CD8-positive, alpha-beta memory T cell (primary cell): ENCODE data around the gene LYST. TPM values are rescaled to one million over a fixed set of nuclear protein-coding genes. Genes with fewer than 3 reads are reported as not detected.
"Not testable (repeated sequence)": the region's sequence is repeated elsewhere in the genome, so short reads cannot be mapped to it uniquely, and the experiment has no call there.

Experiments used
- CTCF ChIA-PET: fragments of 350-600 bp; sonication (Branson Sonifier 250); formaldehyde crosslinking; loops from one replicate; lab custom pipeline; 2021; ENCODE audit warnings: antibody characterized with exemption; lab: Charles Lee
- POLR2A ChIA-PET: fragments of 350-600 bp; sonication (Branson Sonifier 250); formaldehyde crosslinking; loops from one replicate; lab custom pipeline; 2021; ENCODE audit warnings: antibody characterized with exemption; lab: Charles Lee
- DNase-seq, 5 donors: peaks; one replicate each; pipeline versions ENCODE4 v3.0.0 to v3.0.0-alpha.2; 2020 to 2022; ENCODE audit warnings: mixed read lengths in 1 of 5
- H3K27ac ChIP-seq: one replicate; pipeline ENCODE4 v1.7.0; 2013; ENCODE audit warnings: low read depth, mild to moderate bottlenecking, low read length, moderate library complexity
- H3K27me3 ChIP-seq: 2 replicates; pipeline ENCODE4 v1.7.0; 2013; ENCODE audit warnings: low read length, mild to moderate bottlenecking; ENCODE audit not compliant: insufficient read depth, poor library complexity, severe bottlenecking
- H3K36me3 ChIP-seq: 2 replicates; pipeline ENCODE4 v1.7.0; 2013; ENCODE audit warnings: mild to moderate bottlenecking, low read length, moderate library complexity; ENCODE audit not compliant: insufficient read depth
- H3K4me1 ChIP-seq: 2 replicates; pipeline ENCODE4 v1.7.0; 2013; ENCODE audit warnings: mild to moderate bottlenecking, low read length, moderate library complexity; ENCODE audit not compliant: insufficient read depth
- H3K4me3 ChIP-seq: 2 replicates; pipeline ENCODE4 v1.7.0; 2013; ENCODE audit warnings: mild to moderate bottlenecking, low read length
- H3K9me3 ChIP-seq: 2 replicates; pipeline ENCODE4 v1.7.0; 2013; ENCODE audit warnings: mild to moderate bottlenecking, low read length
- H3K27ac Mint-ChIP-seq, 8 donors: one replicate each; pipeline ENCODE4 v1.8.0; 2020 to 2021; ENCODE audit warnings: mixed read lengths in 8 of 8, mild to moderate bottlenecking in 6 of 8, inconsistent platforms in 3 of 8, moderate library complexity in 3 of 8
- H3K27me3 Mint-ChIP-seq, 2 donors: one replicate each; pipeline ENCODE4 v1.8.0; 2020 to 2021; ENCODE audit warnings: mixed read lengths in 2 of 2, mild to moderate bottlenecking in 1 of 2, moderate library complexity in 1 of 2
- H3K36me3 Mint-ChIP-seq, 3 donors: one replicate each; pipeline ENCODE4 v1.8.0; 2020 to 2021; ENCODE audit warnings: mixed read lengths in 3 of 3, inconsistent platforms in 1 of 3, mild to moderate bottlenecking in 1 of 3
- H3K4me1 Mint-ChIP-seq, 3 donors: one replicate each; pipeline ENCODE4 v1.8.0; 2020 to 2021; ENCODE audit warnings: mixed read lengths in 3 of 3, inconsistent platforms in 1 of 3, mild to moderate bottlenecking in 1 of 3
- H3K4me3 Mint-ChIP-seq, 7 donors: one replicate each; pipeline ENCODE4 v1.8.0; 2020 to 2021; ENCODE audit warnings: mixed read lengths in 7 of 7, mild to moderate bottlenecking in 6 of 7, moderate library complexity in 4 of 7, inconsistent platforms in 2 of 7
- H3K9me3 Mint-ChIP-seq, 5 donors: one replicate each; pipeline ENCODE4 v1.8.0; 2020 to 2022; ENCODE audit warnings: mixed read lengths in 5 of 5, mild to moderate bottlenecking in 3 of 5, moderate library complexity in 2 of 5, inconsistent platforms in 1 of 5
- polyA plus RNA-seq: library from polyadenylated mRNA; unstranded; fragments of 300-500 nt; fragmentation: Illumina TruSeq; gene quantifications from one replicate; pipeline ENCODE4 v1.2.3, GENCODE V29; 2021
- total RNA-seq, 2 experiments: library from RNA; stranded (reverse); gene quantifications; one replicate each; pipeline ENCODE4 v1.2.3, GENCODE V29; 2021

Gene LYST
- total and polyA plus RNA-seq, 3 experiments from 2014 or later, result 24.1 to 79.9 (median 76.9) TPM

GRCh38 chr1:235855811-235856429, 10.8 kb downstream of the LYST start:
- H3K4me1 Mint-ChIP-seq, result peaks cover 47 to 57% (median 48%) of the 10 kb centered on the region in 3 donors

GRCh38 chr1:235854347-235854746, 12.4 kb downstream of the LYST start:
- Histone ChIP-seq H3K4me1 (peaks cover 37% of the 10 kb centered on the region), H3K27me3 (no peaks in the 10 kb centered on the region), H3K9me3 (no peaks in the 10 kb centered on the region), H3K36me3 (no peaks in the 10 kb centered on the region), H3K4me3 (no peak overlapping the region), H3K27ac (no peak overlapping the region)
- no peak for DNase-seq
- ChIA-PET POLR2A (interaction anchor here (1.9 kb wide), 1 partner anchor 12 kb away, joined by 4 read pairs; the partner anchor contains the start of gene LYST), CTCF (interaction anchor here (1.7 kb wide), 1 partner anchor 117 kb away, joined by 6 read pairs; no protein-coding TSS in a partner anchor)
- Mint-ChIP-seq H3K4me3 (peak overlapping the region in 4 of 7 donors; percentile 13 to 63 (median 40)), H3K4me1 (peaks cover 63 to 73% (median 64%) of the 10 kb centered on the region in 3 donors), H3K27ac (peak overlapping the region in 5 of 8 donors; percentile 0 to 76 (median 15)), H3K9me3 (no peaks in the 10 kb centered on the region), H3K36me3 (peaks cover 0 to 7% (median 1%) of the 10 kb centered on the region in 3 donors), H3K27me3 (no peaks in the 10 kb centered on the region)

More at GRCh38 chr1:235855811-235856429, 10.8 kb downstream of the LYST start:
- Histone ChIP-seq H3K27me3 (no peaks in the 10 kb centered on the region), H3K4me1 (peaks cover 43% of the 10 kb centered on the region), H3K36me3 (no peaks in the 10 kb centered on the region), H3K9me3 (no peaks in the 10 kb centered on the region), H3K27ac (no peak overlapping the region), H3K4me3 (no peak overlapping the region)
- ChIA-PET CTCF (interaction anchor here (1.0 to 1.4 kb wide), 2 partner anchors 32 to 116 kb away, joined by 3 to 7 read pairs; no protein-coding TSS in a partner anchor), POLR2A (no interaction called here)
- peak overlapping the region in 6 of 8 donors; percentile 35 to 83 (median 66) for H3K27ac Mint-ChIP-seq
- no peak for DNase-seq
- H3K9me3 Mint-ChIP-seq, result no peaks in the 10 kb centered on the region
- peaks cover 0 to 4% (median 1%) of the 10 kb centered on the region in 3 donors for H3K36me3 Mint-ChIP-seq
- H3K4me3 Mint-ChIP-seq, result peak overlapping the region; percentile 18 to 75 (median 52)
- no peaks in the 10 kb centered on the region for H3K27me3 Mint-ChIP-seq

DNA sequence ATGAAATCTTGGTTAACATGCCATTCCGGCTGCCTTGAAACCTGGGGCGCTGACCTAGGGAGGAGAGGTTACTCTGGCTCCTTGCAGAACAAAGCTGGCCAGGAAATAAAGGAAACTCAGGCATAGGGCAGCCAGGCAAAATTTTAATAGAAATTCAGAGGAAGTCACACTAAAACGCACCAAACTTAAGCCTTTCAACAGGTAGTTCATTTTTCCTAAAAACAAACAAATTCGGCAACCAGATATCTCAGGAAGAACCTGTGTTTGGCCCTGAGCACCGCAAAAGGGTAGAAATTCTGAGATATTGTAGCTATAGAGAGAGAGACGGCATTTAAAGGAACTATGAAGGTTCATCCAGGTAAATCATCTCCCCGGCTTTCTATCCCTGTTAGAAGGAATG, 13.1 kb downstream of the LYST start:
- peak overlapping the region in 6 of 8 donors; percentile 0 to 76 (median 19) for H3K27ac Mint-ChIP-seq
- peaks cover 37% of the 10 kb centered on the region for H3K4me1 ChIP-seq

GRCh38 chr1:235852887-235853286, 13.8 kb downstream of the LYST start:
- no peaks in the 10 kb centered on the region for H3K27me3 Mint-ChIP-seq
- no peaks in the 10 kb centered on the region for H3K36me3 ChIP-seq
- H3K4me1 Mint-ChIP-seq, result peaks cover 77 to 85% (median 78%) of the 10 kb centered on the region in 3 donors
- DNase-seq, result no peak
- H3K9me3 ChIP-seq, result no peaks in the 10 kb centered on the region
- no peak overlapping the region for H3K27ac ChIP-seq
- no peaks in the 10 kb centered on the region for H3K9me3 Mint-ChIP-seq
- ChIA-PET CTCF (interaction anchor here (0.7 to 1.7 kb wide), 2 partner anchors 12 to 119 kb away, joined by 3 to 6 read pairs; no protein-coding TSS in a partner anchor), POLR2A (interaction anchor here (1.9 kb wide), 1 partner anchor 14 kb away, joined by 4 read pairs; the partner anchor contains the start of gene LYST)
- H3K27ac Mint-ChIP-seq, result peak overlapping the region in 2 of 8 donors; percentile 2 to 43
- peak overlapping the region in 1 of 7 donors; percentile 4 for H3K4me3 Mint-ChIP-seq
- peaks cover 0 to 7% (median 1%) of the 10 kb centered on the region in 3 donors for H3K36me3 Mint-ChIP-seq
- no peaks in the 10 kb centered on the region for H3K27me3 ChIP-seq
- H3K4me3 ChIP-seq, result no peak overlapping the region
- H3K4me1 ChIP-seq, result peaks cover 38% of the 10 kb centered on the region

More for the DNA sequence above, 13.1 kb downstream of the LYST start:
- Mint-ChIP-seq H3K4me3 (peak overlapping the region in 3 of 7 donors; percentile 23 to 63 (median 30)), H3K4me1 (peaks cover 70 to 80% (median 71%) of the 10 kb centered on the region in 3 donors), H3K36me3 (peaks cover 0 to 7% (median 1%) of the 10 kb centered on the region in 3 donors), H3K9me3 (no peaks in the 10 kb centered on the region), H3K27me3 (no peaks in the 10 kb centered on the region)
- no peaks in the 10 kb centered on the region for H3K9me3 ChIP-seq
- H3K27me3 ChIP-seq, result no peaks in the 10 kb centered on the region
- ChIA-PET POLR2A (interaction anchor here (1.9 kb wide), 1 partner anchor 13 kb away, joined by 4 read pairs; the partner anchor contains the start of gene LYST), CTCF (interaction anchor here (1.7 kb wide), 1 partner anchor 118 kb away, joined by 6 read pairs; no protein-coding TSS in a partner anchor)
- no peak overlapping the region for H3K4me3 ChIP-seq
- H3K36me3 ChIP-seq, result no peaks in the 10 kb centered on the region
- H3K27ac ChIP-seq, result no peak overlapping the region
- no peak for DNase-seq

- H3K4me3 ChIP-seq, result no peak overlapping the region
- Mint-ChIP-seq H3K36me3 (peaks cover 2 to 5% (median 5%) of the 10 kb centered on the region in 3 donors), H3K9me3 (peaks cover 0 to 4% (median 0%) of the 10 kb centered on the region in 5 donors), H3K4me3 (no peak overlapping the region), H3K27me3 (no peaks in the 10 kb centered on the region), H3K27ac (peak overlapping the region in 1 of 8 donors; percentile 2), H3K4me1 (peaks cover 86 to 88% (median 87%) of the 10 kb centered on the region in 3 donors)
- POLR2A ChIA-PET, result no interaction called here
- no peaks in the 10 kb centered on the region for H3K27me3 ChIP-seq
- no peaks in the 10 kb centered on the region for H3K9me3 ChIP-seq
- peaks cover 37% of the 10 kb centered on the region for H3K4me1 ChIP-seq
- H3K36me3 ChIP-seq, result no peaks in the 10 kb centered on the region
- H3K27ac ChIP-seq, result no peak overlapping the region
- CTCF ChIA-PET, result no interaction called here
- no peak for DNase-seq
Observed at GRCh38 chr1:235851939-235852338, 14.8 kb downstream of the LYST start.

GRCh38 chr1:235848251-235848650, 18.5 kb downstream of the LYST start:
- H3K27me3 ChIP-seq, H3K9me3 Mint-ChIP-seq, H3K9me3 ChIP-seq, H3K36me3 ChIP-seq, POLR2A ChIA-PET, H3K36me3 Mint-ChIP-seq, H3K27me3 Mint-ChIP-seq: not testable (repeated sequence)
- H3K27ac ChIP-seq, result peak overlapping the region; percentile 43
- CTCF ChIA-PET, result interaction anchor here (1.5 kb wide), 1 partner anchor 124 kb away, joined by 6 read pairs; no protein-coding TSS in a partner anchor
- peak overlapping the region; percentile 34 for H3K4me3 ChIP-seq
- Mint-ChIP-seq H3K27ac (peak overlapping the region; percentile 48 to 98 (median 86)), H3K4me1 (peaks cover 76 to 94% (median 85%) of the 10 kb centered on the region in 3 donors), H3K4me3 (peak overlapping the region; percentile 48 to 78 (median 70))
- peak in 2 of 5 donors; percentile 54 to 59 for DNase-seq
- peaks cover 25% of the 10 kb centered on the region for H3K4me1 ChIP-seq

- H3K4me3 ChIP-seq, POLR2A ChIA-PET, H3K9me3 ChIP-seq, H3K27me3 Mint-ChIP-seq, H3K36me3 ChIP-seq, DNase-seq, H3K27ac ChIP-seq, H3K27me3 ChIP-seq, H3K9me3 Mint-ChIP-seq: not testable (repeated sequence)
- H3K4me1 Mint-ChIP-seq, result peaks cover 79 to 98% (median 80%) of the 10 kb centered on the region in 3 donors
- peak overlapping the region in 6 of 8 donors; percentile 27 to 64 (median 58) for H3K27ac Mint-ChIP-seq
- peaks cover 3 to 11% (median 9%) of the 10 kb centered on the region in 3 donors for H3K36me3 Mint-ChIP-seq
- CTCF ChIA-PET, result interaction anchor here (0.9 to 3.4 kb wide), 4 partner anchors 10 to 127 kb away, joined by 3 to 11 read pairs (median 4); no protein-coding TSS in a partner anchor
- H3K4me1 ChIP-seq, result peaks cover 25% of the 10 kb centered on the region
- peak overlapping the region in 1 of 7 donors; percentile 19 for H3K4me3 Mint-ChIP-seq
Observed at GRCh38 chr1:235845656-235846107, 21.0 kb downstream of the LYST start.
